Superior temporal gyrus (tissue), 1 donor: ENCODE data around the gene DOP1A.

Experiments
- DNase-seq: peaks from one replicate; pipeline ENCODE4 v3.0.0-alpha.2; 2016; ENCODE audit errors: extremely low spot score

The DOP1A gene

DNA sequence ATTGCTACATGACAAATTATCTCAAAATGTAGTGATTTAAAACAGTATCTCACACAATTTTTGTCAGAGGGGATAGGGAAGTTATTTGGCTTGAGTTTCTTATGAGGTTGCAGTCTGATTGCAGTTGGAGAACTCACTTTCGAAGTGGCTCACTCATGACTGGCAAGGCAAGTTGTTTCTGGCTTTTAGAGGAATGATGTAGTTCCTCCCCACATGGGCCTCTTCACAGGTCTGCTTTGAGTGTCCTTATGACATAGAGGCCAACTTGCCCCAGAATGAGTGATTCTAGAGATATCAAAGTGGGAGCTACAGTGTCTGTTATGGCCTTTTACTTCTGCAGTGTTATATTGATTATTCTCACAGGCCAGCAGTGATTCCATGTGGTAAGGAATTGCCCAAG, 6.1 kb downstream of the DOP1A start:
- DNase-seq: no peak

DNA sequence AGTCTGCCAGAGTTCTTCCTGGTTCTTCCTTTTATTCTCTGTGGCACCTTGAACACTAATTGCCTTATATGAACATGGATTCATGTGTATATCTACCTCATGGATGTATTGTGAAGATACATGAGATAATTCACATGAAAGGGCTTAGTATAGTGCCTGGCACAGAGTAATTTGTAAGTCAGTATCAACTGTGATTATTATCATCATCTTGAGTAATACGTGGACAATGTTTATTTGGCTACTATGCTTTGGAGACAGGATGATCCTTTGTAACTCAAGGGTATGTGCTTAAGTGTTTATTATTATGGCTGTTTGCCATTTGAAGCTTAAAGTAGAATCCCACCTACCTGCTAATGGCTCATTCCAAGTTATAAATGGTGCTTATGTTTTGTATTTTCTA, 16.0 kb downstream of the DOP1A start:
- no peak for DNase-seq

DNA sequence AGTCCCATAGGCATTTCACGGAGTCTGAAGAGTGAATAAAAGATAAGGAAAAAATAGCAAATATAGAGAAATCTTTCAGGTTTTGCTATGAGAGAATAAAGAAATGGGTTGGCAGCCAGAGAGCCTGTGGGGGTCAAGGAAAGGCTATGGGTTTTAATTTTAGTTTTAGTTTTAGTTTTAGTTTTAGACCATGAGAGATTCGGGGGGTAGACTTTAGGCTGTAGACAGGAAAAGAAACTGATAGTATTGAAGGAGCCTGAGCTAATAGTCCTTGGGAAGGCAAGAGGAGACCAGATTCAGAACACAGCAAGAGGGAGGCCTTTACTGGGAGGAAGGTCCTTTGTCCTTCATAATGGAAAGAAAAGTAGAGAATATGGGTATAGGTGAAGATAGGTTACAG, 19.3 kb downstream of the DOP1A start:
- no peak for DNase-seq

DNA sequence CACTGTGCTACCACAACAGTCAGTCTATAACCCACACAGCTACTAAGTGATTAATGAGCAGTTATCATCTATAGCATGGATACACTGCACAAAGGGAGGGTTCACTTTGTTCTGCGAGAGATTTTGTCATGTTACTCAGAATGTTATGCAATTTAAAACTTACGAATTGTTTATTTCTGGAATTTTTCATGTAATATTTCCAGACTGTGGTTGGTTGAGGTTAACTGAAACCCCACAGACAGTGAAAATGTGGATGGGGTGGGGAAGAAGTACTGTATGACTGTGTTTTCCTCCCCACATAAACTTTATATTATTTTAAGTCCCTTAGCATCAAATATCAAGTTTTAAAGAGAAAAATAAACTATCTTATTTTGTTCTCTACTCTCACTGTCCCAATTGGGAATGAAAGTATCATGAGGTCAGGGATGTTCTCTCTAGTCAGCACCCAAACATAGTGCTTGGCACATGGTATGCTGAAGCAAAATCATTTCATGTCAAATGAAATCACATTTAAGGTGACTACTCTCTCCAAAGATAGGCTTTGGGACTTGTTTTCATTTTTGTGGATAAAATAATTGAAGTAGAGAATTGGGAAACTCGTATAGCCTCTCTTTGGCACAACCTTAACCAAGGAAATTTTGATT, 25.4 kb downstream of the DOP1A start:
- DNase-seq: no peak

DNA sequence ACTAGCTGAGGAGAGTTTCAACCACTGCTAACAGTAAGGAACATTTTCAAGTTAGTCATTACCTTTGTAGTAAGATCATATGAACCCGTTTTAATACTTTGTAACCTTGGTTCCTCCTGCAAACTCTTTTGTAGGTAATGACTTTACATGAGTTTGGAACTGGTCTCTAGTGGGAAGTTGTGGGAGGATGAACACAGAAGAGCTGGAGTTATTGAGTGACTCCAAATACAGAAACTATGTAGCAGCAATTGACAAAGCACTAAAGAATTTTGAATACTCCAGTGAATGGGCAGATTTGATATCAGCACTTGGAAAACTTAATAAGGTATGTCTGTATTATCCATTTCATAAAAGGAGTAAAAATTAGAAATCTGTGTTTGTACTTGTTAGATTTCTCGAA, 29.3 kb downstream of the DOP1A start:
- DNase-seq: no peak

DNA sequence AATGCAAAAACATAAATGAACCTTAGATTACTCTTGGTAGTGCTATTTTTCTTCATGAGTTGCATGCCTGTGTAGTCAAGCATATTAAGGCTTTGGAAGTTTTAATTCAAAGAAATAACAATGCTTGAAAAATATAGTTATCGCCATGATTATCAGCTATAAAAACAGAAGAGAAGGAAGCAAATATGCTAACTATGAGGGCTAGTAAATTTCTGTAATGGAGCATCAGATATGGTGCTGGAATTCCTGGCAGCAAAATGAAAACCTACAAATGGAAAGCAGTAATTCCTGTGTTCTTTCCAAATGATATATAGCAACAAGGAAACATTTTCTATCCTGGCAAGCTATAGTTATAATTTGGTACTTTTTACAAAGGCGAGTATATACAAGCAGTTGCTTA, 29.7 kb downstream of the DOP1A start:
- DNase-seq: no peak

DNA sequence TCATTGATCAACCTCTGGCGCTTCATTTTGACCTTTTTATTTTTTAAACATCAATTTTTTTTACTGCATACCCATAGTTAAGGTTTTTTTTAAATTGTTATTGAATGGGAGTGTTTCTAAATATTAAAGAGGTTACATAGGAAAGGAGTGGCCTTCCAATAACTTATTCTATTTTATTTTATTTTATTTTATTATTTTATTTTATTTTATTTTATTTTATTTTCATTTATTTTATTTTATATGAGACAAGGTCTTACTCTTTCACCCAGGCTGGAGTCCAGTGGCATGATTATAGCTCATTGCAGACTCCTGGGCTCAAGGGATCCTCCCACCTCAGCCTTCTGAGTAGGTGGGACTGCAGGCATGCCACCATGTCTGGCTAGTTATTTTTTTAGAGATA, 30.2 kb downstream of the DOP1A start:
- DNase-seq: no peak

DNA sequence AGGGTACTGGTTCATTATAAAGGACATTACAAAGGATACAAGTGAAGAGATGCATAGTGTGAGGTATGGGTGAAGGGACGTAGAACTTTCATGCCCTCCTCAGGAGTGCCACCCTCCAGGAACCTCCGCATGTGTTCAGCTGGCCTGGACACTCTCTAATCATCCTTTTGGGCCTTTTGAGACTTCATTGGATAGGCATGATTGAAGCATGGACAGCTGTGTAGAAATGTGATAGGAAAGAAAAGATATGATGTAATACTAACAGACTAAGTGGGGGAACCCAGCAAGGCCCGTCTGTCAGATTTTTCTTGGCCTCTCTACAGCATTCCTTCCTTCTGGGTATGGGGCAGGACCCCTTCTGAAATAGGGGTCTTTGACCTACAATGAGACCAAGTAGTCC, 31.1 kb downstream of the DOP1A start:
- no peak for DNase-seq

DNA sequence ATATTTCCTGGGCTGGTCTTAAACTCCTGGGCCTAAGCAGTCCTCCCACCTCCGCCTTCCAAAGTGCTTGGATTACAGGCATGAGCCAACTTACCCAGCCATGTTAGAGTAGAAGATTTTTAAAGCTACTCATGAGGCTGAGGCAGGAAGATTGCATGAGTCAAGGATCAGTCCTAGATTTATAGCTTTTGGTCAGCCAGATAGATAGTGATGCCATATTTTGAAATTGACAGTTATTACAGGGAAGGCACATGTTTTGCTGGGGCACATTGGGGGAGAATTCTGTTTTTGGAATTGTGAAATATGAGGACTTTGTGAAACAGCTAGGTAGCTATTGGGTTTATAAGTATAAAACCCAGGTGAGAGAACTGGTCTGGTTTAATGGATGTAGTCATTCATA, 40.9 kb downstream of the DOP1A start:
- no peak for DNase-seq

DNA sequence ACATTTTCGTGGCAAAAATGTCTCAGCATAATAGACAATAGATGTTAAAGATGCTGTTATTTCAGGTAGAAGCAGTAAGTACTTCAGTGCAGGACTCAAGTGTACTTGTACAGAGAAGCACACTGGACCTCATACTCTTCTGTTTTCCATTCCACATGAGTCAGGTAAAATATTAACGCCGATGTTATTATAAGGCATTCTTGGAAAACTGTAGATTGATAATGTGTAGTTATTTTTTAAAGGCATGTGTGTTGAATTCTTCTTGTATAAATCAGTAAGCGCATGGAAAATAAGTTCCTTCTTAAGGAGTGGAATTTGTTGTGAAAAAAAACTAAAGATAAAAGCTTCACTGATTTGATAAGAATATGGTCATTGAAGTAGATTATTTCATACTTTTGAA, 45.8 kb downstream of the DOP1A start:
- no peak for DNase-seq

DNA sequence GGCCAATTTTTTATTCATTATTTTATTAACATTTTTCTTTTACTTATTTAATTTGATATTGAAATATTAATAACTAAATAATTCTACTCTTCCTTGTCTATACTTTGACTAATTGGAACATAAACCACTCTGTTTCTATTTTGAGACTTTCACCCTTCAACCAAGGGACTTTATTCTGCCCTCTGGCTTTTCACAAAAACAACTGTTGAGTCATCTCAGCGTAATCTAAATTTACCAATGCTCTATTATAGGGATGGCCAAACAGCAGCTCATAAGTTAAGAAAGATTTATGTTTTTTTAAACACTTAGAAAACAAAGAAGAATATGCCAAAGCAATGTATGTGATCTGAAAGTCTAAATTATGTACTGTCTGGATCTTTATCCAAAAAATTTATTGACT, 46.7 kb downstream of the DOP1A start:
- no peak for DNase-seq

DNA sequence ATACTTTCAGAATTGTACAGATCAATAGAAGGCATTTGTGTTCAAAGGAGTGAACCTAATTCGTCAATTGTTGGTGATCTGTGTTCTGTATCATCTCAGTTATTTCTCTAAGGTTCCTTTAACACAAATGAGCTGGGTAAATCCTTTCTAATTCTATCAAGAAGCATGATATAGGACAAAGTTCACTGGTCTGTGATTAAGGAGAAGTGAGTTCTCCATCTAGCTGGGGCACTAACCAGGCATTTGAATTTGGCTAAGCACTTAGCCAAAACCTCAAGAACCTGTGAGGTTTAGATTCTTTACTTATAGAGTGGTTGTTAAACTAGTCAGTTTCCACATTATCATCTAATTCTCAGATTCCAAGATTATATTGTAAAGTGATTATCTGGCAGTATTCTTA, 50.3 kb downstream of the DOP1A start:
- DNase-seq: no peak

DNA sequence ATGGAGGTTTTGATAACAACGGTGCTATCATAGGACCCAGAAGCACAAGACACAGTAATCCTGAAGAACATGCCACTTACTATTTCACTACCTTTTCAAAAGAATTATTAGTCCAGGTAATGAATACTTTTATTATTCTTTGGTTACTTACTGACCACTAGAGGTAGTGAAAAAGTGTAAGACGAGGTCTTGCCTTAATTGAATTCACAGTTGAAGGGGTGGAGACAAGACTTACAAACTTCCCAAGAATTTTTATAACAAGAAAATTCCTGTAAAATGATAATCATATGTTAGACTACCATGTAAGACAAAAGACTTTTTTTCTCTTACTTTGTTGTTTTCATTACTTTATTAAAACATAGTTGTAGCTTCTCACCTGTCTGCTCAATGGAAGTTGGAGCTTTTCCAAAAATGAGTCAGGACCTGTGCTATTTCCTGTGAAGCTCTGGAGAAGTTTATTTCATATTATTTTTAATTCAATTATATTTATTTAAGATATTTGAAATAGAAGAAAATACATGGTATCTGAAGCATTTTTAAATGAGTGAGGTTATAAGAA, 52.4 kb downstream of the DOP1A start:
- no peak for DNase-seq

DNA sequence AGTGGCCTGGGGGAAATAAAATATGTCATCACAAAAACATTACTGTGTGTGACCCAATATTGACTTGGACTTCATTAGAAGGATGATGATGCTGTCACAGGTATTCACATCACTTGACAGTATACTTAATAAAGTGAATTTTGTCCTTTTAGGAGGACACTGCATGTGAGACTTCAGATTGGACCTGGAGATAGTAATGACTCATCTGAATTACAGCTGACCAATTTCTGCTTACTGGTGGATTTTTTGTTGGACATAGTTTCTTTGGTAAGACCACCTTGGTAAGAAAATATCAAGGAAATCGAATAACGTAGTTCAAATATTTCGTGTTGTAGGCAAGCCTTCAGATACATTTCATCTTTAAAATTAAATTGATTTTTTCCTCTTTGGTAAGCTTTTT, 57.1 kb downstream of the DOP1A start:
- DNase-seq: no peak

DNA sequence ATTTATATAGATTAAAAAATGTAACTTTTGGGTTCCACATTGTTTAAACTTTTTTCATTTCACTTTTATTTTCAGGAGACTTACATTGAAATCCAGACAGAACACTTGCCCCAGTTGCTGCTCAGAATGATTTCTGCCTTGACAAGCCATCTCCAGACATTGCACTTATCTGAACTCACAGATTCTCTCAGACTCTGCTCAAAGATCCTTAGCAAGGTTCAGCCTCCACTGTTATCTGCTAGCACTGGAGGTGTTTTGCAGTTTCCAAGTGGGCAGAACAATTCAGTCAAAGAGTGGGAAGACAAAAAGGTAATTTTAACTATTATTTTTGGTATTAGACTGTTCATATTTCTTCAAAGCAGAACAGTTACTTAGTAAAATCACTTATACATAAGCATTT, 58.0 kb downstream of the DOP1A start:
- DNase-seq: no peak

DNA sequence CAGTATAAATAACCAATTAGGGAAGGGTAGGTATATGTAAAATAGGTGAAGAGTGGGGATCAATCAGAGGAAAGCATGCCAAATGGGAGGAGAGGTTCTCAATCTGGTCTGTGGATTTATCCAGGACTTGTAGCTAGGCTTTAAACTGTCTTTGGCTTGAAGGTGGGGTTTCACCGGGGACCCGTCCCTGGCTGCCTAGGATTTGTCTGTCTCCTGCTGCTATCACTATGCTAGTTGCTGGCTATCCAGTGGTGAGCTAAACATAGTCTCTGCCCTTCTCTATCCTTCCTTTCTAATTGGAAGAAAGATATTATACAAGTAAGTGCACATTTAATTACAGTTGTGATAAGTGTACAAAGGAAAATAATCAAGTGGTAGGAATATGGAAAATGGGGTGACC, 58.8 kb downstream of the DOP1A start:
- DNase-seq: no peak

DNA sequence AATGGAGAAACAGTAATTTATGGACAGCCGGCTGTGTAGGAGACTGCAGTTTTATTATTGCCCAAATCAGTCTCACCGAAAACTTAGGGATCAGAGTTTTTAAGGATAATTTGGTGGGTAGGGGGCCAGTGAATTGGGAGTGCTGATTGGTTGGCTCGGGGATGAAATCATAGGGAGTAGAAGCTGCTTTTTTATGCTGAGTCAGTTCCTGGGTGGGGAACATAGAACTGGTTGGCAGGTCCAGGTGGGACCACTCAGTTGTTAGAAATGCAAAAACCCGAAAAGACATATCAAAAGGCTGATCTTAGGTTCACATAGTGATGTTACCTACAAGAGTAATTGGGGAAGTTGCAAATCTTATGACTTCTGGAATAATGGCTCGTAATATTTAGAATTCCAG, 59.3 kb downstream of the DOP1A start:
- DNase-seq: no peak

DNA sequence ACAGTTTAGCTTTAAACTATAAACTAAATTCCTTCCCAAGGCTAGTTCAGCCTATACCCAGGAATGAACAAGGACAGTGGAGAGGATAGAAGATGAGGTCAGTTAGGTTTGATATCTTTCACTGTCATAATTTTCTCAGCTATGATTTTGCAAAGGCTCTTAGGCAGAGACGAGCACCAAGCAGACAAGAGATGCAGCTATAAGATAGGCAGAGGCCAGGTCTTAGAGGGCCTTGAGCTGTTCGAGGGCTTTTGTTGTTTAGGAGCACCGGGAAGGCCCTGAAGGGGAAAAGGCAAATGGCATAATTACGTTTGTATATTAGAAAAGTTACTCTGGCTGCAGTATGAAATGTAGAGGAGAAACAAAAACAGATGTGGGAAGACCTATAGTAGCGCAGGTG, 59.8 kb downstream of the DOP1A start:
- DNase-seq: no peak

DNA sequence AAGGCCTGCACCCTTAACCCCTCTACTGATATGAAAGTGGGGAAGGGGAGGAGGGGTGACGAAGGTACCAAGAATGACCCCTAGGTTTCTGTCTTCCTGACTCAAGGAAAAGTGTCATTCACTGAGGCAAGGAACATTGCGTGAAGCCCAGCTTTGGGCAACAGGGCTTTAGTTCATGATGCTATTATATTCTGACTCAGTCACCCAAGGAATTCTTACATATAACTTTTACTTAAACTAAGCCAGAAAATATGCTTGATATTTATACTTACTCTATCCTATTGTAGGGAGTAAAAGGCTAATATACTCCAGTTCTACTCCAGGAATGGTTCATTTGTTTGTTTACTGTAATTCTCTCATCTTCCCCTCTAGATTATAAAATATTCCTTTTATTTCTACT, 60.5 kb downstream of the DOP1A start:
- DNase-seq: no peak

DNA sequence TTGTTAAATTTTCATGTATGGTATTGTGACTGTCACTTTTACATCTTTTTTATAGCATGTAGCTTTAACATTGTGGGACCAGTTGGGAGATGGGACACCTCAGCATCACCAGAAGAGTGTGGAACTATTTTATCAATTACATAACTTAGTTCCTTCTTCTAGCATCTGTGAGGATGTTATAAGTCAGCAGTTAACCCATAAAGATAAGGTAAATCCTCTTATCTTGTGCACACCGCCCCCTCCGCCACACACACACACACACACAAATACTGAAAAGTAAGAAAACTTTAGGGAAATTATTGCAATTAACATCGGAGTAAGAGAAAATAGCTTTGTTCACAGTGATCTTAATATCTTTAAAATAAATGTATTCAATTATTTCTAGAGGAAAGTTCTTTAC, 64.7 kb downstream of the DOP1A start:
- no peak for DNase-seq

DNA sequence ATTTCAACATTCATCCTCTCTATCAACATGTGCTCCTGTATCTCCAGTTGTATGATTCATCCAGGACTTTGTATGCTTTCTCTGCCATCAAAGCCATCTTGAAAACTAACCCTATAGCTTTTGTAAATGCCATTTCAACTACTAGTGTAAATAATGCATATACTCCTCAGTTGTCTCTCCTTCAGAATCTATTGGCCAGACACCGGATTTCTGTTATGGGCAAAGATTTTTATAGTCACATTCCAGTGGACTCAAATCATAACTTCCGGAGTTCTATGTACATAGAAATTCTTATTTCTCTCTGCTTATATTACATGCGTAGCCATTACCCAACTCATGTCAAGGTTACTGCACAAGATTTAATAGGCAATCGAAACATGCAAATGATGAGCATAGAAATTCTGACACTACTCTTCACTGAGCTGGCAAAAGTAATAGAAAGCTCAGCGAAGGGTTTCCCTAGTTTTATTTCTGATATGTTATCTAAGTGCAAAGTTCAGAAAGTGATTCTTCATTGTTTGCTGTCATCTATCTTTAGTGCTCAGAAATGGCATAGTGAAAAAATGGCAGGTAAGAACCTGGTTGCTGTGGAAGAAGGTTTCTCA, 70.7 kb downstream of the DOP1A start:
- no peak for DNase-seq

DNA sequence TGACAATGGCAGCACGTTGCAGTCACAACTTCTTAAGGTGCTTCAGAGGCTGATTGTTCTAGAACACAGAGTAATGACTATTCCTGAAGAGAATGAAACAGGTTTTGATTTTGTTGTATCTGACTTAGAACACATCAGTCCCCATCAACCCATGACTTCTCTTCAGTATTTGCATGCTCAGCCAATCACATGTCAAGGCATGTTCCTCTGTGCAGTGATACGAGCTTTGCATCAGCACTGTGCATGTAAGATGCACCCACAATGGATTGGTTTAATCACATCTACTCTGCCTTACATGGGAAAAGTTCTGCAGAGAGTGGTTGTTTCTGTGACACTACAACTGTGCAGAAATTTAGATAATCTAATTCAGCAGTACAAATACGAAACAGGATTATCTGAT, 71.3 kb downstream of the DOP1A start:
- no peak for DNase-seq

DNA sequence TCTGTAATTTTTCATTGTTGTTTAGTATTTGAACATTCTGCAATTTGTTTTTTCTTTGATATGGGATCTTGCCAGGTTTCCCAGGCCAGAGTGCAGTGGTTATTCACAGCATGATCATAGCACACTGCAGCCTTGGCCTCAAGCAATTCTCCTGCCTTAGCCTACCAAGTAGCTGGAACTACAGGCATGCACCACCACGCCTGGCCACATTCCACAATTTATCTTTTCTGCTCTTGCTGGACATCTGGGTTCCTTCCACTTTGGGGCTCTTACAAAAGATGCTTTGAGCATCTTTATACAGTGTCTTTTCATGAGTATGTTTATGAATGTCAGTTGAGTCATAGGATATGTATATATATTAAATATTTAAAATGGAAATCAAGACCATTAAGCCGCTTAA, 83.6 kb downstream of the DOP1A start:
- no peak for DNase-seq

DNA sequence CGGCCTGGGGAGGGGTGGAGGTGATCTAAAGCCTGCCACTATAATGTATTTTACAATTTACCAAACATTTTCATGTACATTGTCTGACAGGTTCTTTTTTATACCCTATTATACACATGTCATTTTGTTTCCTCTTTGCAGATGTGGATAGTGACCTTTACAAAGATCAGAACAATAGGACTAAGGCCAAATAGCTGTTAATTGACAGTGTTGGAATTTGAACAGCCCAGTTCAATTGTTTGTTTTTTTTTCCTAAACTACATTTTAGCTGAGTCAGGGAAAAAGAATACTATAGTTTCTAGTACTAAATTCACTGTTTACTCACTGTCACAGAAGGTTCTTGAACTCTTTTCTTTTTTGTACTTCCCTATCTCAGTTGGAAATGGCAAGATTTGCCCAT, 85.4 kb downstream of the DOP1A start:
- DNase-seq: no peak
